Smooth muscle cell (in vitro differentiated cells): ENCODE measurements around the gene LTK. TPM values are rescaled to one million over a fixed set of nuclear protein-coding genes. Genes with fewer than 3 reads are reported as not detected.

Experiments
- DNase-seq: peaks from one replicate; lab custom pipeline; 2025; ENCODE audit not compliant: unreplicated experiment; lab: John Stamatoyannopoulos, UW
- H2AFZ ChIP-seq: fragments of 200-600 bp; sonication (generic); 2 replicates; pipeline ENCODE4 v1.6.0; 2016; ENCODE audit warnings: antibody characterized with exemption, low read depth, mild to moderate bottlenecking
- H3F3A ChIP-seq: fragments of 200-600 bp; sonication (generic); 2 replicates; pipeline ENCODE4 v1.6.0; 2017; ENCODE audit warnings: antibody characterized with exemption, low read depth
- H3K27ac ChIP-seq: fragments of 200-600 bp; sonication (generic); 2 replicates; pipeline ENCODE4 v1.5.1; 2016; ENCODE audit warnings: low read depth, mild to moderate bottlenecking
- H3K27me3 ChIP-seq: fragments of 200-600 bp; sonication (generic); 2 replicates; pipeline ENCODE4 v1.6.1; 2016; ENCODE audit warnings: low read depth, mild to moderate bottlenecking
- H3K36me3 ChIP-seq: fragments of 200-600 bp; sonication (generic); 2 replicates; pipeline ENCODE4 v1.5.1; 2016; ENCODE audit warnings: low read depth
- H3K4me1 ChIP-seq: fragments of 200-600 bp; sonication (generic); 2 replicates; pipeline ENCODE4 v1.5.1; 2016; ENCODE audit warnings: low read depth
- H3K4me2 ChIP-seq: fragments of 200-600 bp; sonication (generic); 2 replicates; pipeline ENCODE4 v1.6.0; 2016; ENCODE audit warnings: mild to moderate bottlenecking
- H3K4me3 ChIP-seq: fragments of 200-600 bp; sonication (generic); 2 replicates; pipeline ENCODE4 v1.5.1; 2016; ENCODE audit warnings: mild to moderate bottlenecking
- H3K79me2 ChIP-seq: fragments of 200-600 bp; sonication (generic); 2 replicates; pipeline ENCODE4 v1.6.0; 2016; ENCODE audit warnings: low read depth, mild to moderate bottlenecking
- H3K9ac ChIP-seq: fragments of 200-600 bp; sonication (generic); 2 replicates; pipeline ENCODE4 v1.6.0; 2016; ENCODE audit warnings: low read depth
- H3K9me3 ChIP-seq: fragments of 200-600 bp; sonication (generic); replicated peaks from 2 replicates; pipeline ENCODE4 v1.5.1; 2016; ENCODE audit warnings: low read depth
- H4K20me1 ChIP-seq: fragments of 200-600 bp; sonication (generic); 2 replicates; pipeline ENCODE4 v1.6.0; 2016; ENCODE audit warnings: low read depth
- WGBS: methylation state at CpG from one replicate; pipeline ENCODE4 v1.1.7; 2016; ENCODE audit warnings: low lambda C conversion rate; 5-methylcytosine and 5-hydroxymethylcytosine counted together
- polyA plus RNA-seq: library from polyadenylated mRNA; unstranded; fragments of >200 nt; fragmentation: Nextera tagmentation; extraction: Ambion mirVana; gene quantifications from 2 replicates; pipeline ENCODE4 v1.2.1, GENCODE V29; 2016
- total RNA-seq: library from RNA; depleted of rRNA; stranded (reverse); fragments of >200 nt; gene quantifications from 2 replicates; pipeline ENCODE4 v1.2.3, GENCODE V29; 2014
- TF ChIP-seq, protein P1 (sequence below): fragments of 200-600 bp; sonication (generic); IDR thresholded peaks from 2 replicates; pipeline ENCODE4 v1.5.1; 2017; ENCODE audit warnings: borderline replicate concordance, mild to moderate bottlenecking, antibody characterized with exemption; ENCODE audit not compliant: insufficient read depth, poor library complexity, severe bottlenecking

Gene LTK
- total and polyA plus RNA-seq, 2 experiments from 2014 or later, result 1.2 to 1.6 TPM

DNA sequence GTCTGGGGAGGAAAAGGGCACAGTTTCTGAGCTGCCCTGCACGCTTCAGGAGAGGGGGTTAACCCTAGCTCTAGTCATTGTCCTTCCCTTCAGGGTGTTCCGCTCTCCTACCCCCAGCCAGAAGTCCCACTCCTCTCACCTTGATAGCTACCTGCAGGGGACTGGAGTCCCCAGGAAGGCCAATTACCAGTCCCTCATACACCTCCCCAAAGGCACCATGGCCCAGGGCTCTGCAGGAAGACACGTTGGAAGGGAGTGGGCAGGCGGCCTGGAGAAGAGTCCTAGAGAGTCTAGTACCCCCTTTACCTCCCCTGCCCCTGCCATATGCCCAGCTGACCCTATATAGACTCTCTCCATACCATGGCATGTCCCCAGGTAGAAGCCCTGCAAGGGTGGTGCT is 7.9 kb downstream of the LTK start:
- no peak overlapping the region for H3K27ac ChIP-seq
- H3K36me3 ChIP-seq, result no peaks in the 10 kb centered on the region
- no peaks in the 10 kb centered on the region for H3K79me2 ChIP-seq
- H3K4me3 ChIP-seq, result no peak overlapping the region
- H3K27me3 ChIP-seq, result peaks cover 97% of the 10 kb centered on the region
- H3F3A ChIP-seq, result no peaks in the 10 kb centered on the region
- 78% methylated on average over 4 of the region's 4 CpGs for WGBS
- no peak overlapping the region for H3K4me2 ChIP-seq
- no peak overlapping the region for H2AFZ ChIP-seq
- H3K9ac ChIP-seq, result no peak overlapping the region
- H4K20me1 ChIP-seq, result no peaks in the 10 kb centered on the region
- no peak for DNase-seq
- TF ChIP-seq, protein P1, sequence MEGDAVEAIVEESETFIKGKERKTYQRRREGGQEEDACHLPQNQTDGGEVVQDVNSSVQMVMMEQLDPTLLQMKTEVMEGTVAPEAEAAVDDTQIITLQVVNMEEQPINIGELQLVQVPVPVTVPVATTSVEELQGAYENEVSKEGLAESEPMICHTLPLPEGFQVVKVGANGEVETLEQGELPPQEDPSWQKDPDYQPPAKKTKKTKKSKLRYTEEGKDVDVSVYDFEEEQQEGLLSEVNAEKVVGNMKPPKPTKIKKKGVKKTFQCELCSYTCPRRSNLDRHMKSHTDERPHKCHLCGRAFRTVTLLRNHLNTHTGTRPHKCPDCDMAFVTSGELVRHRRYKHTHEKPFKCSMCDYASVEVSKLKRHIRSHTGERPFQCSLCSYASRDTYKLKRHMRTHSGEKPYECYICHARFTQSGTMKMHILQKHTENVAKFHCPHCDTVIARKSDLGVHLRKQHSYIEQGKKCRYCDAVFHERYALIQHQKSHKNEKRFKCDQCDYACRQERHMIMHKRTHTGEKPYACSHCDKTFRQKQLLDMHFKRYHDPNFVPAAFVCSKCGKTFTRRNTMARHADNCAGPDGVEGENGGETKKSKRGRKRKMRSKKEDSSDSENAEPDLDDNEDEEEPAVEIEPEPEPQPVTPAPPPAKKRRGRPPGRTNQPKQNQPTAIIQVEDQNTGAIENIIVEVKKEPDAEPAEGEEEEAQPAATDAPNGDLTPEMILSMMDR, result no peak
- H3K9me3 ChIP-seq, result no peaks in the 10 kb centered on the region
- peaks cover 11% of the 10 kb centered on the region for H3K4me1 ChIP-seq

GRCh38 chr15:41504751-41505492 is 8.7 kb downstream of the LTK start:
- Histone ChIP-seq H3K9ac (no peak overlapping the region), H2AFZ (no peak overlapping the region), H4K20me1 (no peaks in the 10 kb centered on the region), H3K4me1 (peaks cover 11% of the 10 kb centered on the region), H3K4me3 (no peak overlapping the region), H3K4me2 (no peak overlapping the region), H3K36me3 (no peaks in the 10 kb centered on the region), H3K9me3 (no peaks in the 10 kb centered on the region), H3F3A (no peaks in the 10 kb centered on the region), H3K27me3 (peaks cover 97% of the 10 kb centered on the region), H3K79me2 (no peaks in the 10 kb centered on the region), H3K27ac (no peak overlapping the region)
- no peak for DNase-seq
- WGBS, result 86% methylated on average over 13 of the region's 13 CpGs
- TF ChIP-seq, protein P1, result no peak

- TF ChIP-seq, protein P1, result no peak
These were observed 10.0 kb downstream of the LTK start for GRCh38 chr15:41503669-41504010.

More at GRCh38 chr15:41503669-41504010, 10.0 kb downstream of the LTK start:
- Histone ChIP-seq H3K79me2 (no peaks in the 10 kb centered on the region), H3K27ac (no peak overlapping the region), H3F3A (no peaks in the 10 kb centered on the region), H3K27me3 (peaks cover 97% of the 10 kb centered on the region), H4K20me1 (no peaks in the 10 kb centered on the region), H3K9ac (no peak overlapping the region), H3K36me3 (no peaks in the 10 kb centered on the region), H3K9me3 (no peaks in the 10 kb centered on the region), H2AFZ (no peak overlapping the region), H3K4me3 (no peak overlapping the region), H3K4me2 (no peak overlapping the region), H3K4me1 (peaks cover 11% of the 10 kb centered on the region)
- DNase-seq, result no peak
- 90% methylated on average over 5 of the region's 5 CpGs for WGBS
